GM23248 (cell line): ENCODE measurements around the gene ANKAR. TPM values are rescaled to one million over a fixed set of nuclear protein-coding genes. Genes with fewer than 3 reads are reported as not detected.
"Not testable (repeated sequence)": the region's sequence is repeated elsewhere in the genome, so short reads cannot be mapped to it uniquely, and the experiment has no call there.

ENCODE experiments used
- DNase-seq: peaks from one replicate; pipeline ENCODE4 v3.0.0-alpha.2; 2015
- H2AFZ ChIP-seq: fragments of 200-600 bp; sonication (generic); 2 replicates; pipeline ENCODE4 v1.6.1; 2016; ENCODE audit warnings: antibody characterized with exemption
- H3F3A ChIP-seq: fragments of 200-600 bp; sonication (generic); 2 replicates; pipeline ENCODE4 v1.6.1; 2016; ENCODE audit warnings: mild to moderate bottlenecking, antibody characterized with exemption, mixed run types; ENCODE audit not compliant: insufficient read depth
- H3K27ac ChIP-seq: fragments of 200-600 bp; sonication (generic); 2 replicates; pipeline ENCODE4 v1.5.1; 2016; ENCODE audit warnings: mild to moderate bottlenecking
- H3K27me3 ChIP-seq: fragments of 200-600 bp; sonication (generic); replicated peaks from 2 replicates; pipeline ENCODE4 v1.6.1; 2016; ENCODE audit warnings: mild to moderate bottlenecking; ENCODE audit not compliant: insufficient read depth
- H3K36me3 ChIP-seq: fragments of 200-600 bp; sonication (generic); 2 replicates; pipeline ENCODE4 v1.6.1; 2016; ENCODE audit warnings: low read depth, mild to moderate bottlenecking
- H3K4me1 ChIP-seq: fragments of 200-600 bp; sonication (generic); 2 replicates; pipeline ENCODE4 v1.6.1; 2016; ENCODE audit warnings: mild to moderate bottlenecking; ENCODE audit not compliant: insufficient read depth
- H3K4me2 ChIP-seq: fragments of 200-600 bp; sonication (generic); one replicate; pipeline ENCODE4 v1.6.1; 2016; ENCODE audit warnings: mild to moderate bottlenecking; ENCODE audit not compliant: unreplicated experiment
- H3K4me3 ChIP-seq: fragments of 200-600 bp; sonication (generic); 2 replicates; pipeline ENCODE4 v1.5.1; 2016; ENCODE audit warnings: mild to moderate bottlenecking
- H3K79me2 ChIP-seq: fragments of 200-600 bp; sonication (generic); 2 replicates; pipeline ENCODE4 v1.6.1; 2016; ENCODE audit warnings: mild to moderate bottlenecking; ENCODE audit not compliant: insufficient read depth
- H3K9ac ChIP-seq: fragments of 200-600 bp; sonication (generic); 2 replicates; pipeline ENCODE4 v1.6.1; 2016; ENCODE audit warnings: mild to moderate bottlenecking
- H3K9me2 ChIP-seq: fragments of 200-600 bp; sonication (generic); 2 replicates; pipeline ENCODE4 v1.6.1; 2016; ENCODE audit warnings: mixed run types, mild to moderate bottlenecking, moderate library complexity; ENCODE audit not compliant: insufficient read depth
- H3K9me3 ChIP-seq: fragments of 200-600 bp; sonication (generic); one replicate; pipeline ENCODE4 v1.6.1; 2017; ENCODE audit warnings: low read depth
- H4K20me1 ChIP-seq: fragments of 200-600 bp; sonication (generic); 2 replicates; pipeline ENCODE4 v1.6.0; 2016; ENCODE audit not compliant: insufficient read depth
- EZH2 ChIP-seq: fragments of 200-600 bp; sonication (generic); IDR thresholded peaks from 2 replicates; pipeline ENCODE4 v1.6.1; 2018; ENCODE audit warnings: antibody characterized with exemption, mild to moderate bottlenecking; ENCODE audit not compliant: insufficient read depth, poor library complexity, severe bottlenecking
- EZH2phosphoT487 ChIP-seq: fragments of 200-600 bp; sonication (generic); IDR thresholded peaks from 2 replicates; pipeline ENCODE4 v1.6.1; 2018; ENCODE audit warnings: antibody characterized with exemption, moderate library complexity, mild to moderate bottlenecking, low read depth; ENCODE audit not compliant: insufficient read depth
- WGBS, 2 experiments: methylation state at CpG; one replicate each; pipeline ENCODE4 v1.1.6; 2015 to 2017; ENCODE audit warnings: low lambda C conversion rate in 2 of 2, low coverage in 1 of 2; ENCODE audit errors: missing lambda C conversion rate in 2 of 2; 5-methylcytosine and 5-hydroxymethylcytosine counted together
- in situ Hi-C: fragments of 300-500 bp; cut with MboI; formaldehyde crosslinking; loops from 2 replicates; pipeline ENCODE4 v1.15.0; 2020
- polyA plus RNA-seq: library from polyadenylated mRNA; unstranded; fragments of >200 nt; fragmentation: Nextera tagmentation; extraction: Ambion mirVana; gene quantifications from 2 replicates; pipeline ENCODE4 v1.2.1, GENCODE V29; 2016
- total RNA-seq: library from RNA; depleted of rRNA; stranded (reverse); fragments of >200 nt; shearing (Covaris generic); gene quantifications from 2 replicates; pipeline ENCODE4 v1.2.3, GENCODE V29; 2014

Gene ANKAR
- total and polyA plus RNA-seq, 2 experiments from 2014 or later: 3.1 to 3.4 TPM

GRCh38 chr2:189685540-189686229 lies 11.2 kb downstream of the ANKAR start:
- no peaks in the 10 kb centered on the region for H3K9me2 ChIP-seq
- no peak overlapping the region for H3K4me2 ChIP-seq

GRCh38 chr2:189687796-189688195 lies 13.3 kb downstream of the ANKAR start:
- in situ Hi-C loops, H3K9me2 ChIP-seq, H3K36me3 ChIP-seq, H3K9ac ChIP-seq, H3K4me2 ChIP-seq, H3K4me1 ChIP-seq, H3K27me3 ChIP-seq, H3K9me3 ChIP-seq, H2AFZ ChIP-seq, H3K27ac ChIP-seq, DNase-seq, H3K4me3 ChIP-seq, H4K20me1 ChIP-seq, H3F3A ChIP-seq: not testable (repeated sequence)
- H3K79me2 ChIP-seq: peaks cover 22% of the 10 kb centered on the region
- 55 to 60% methylated on average over 1 of the region's 1 CpG for WGBS, 2 experiments

More at GRCh38 chr2:189685540-189686229, 11.2 kb downstream of the ANKAR start:
- H2AFZ ChIP-seq: no peak overlapping the region
- in situ Hi-C loops: no loop called here
- H3K27me3 ChIP-seq: no peaks in the 10 kb centered on the region
- no peak overlapping the region for H3K4me3 ChIP-seq
- TF ChIP-seq EZH2phosphoT487: no peak
- no peak for TF ChIP-seq EZH2
- 0 out of 2 replicates have a peak, but pooled peaks cover 3% of the 10 kb centered on the region for H3F3A ChIP-seq
- no peaks in the 10 kb centered on the region for H3K36me3 ChIP-seq
- no peaks in the 10 kb centered on the region for H3K9me3 ChIP-seq
- WGBS, 2 experiments: 63 to 64% methylated on average over 2 of the region's 2 CpGs
- no peak overlapping the region for H3K27ac ChIP-seq
- H3K79me2 ChIP-seq: peaks cover 41% of the 10 kb centered on the region
- no peaks in the 10 kb centered on the region for H4K20me1 ChIP-seq
- H3K4me1 ChIP-seq: peaks cover 9% of the 10 kb centered on the region
- peak; percentile 53 for DNase-seq
- H3K9ac ChIP-seq: no peak overlapping the region

GRCh38 chr2:189696223-189696622 lies 21.8 kb downstream of the ANKAR start:
- Histone ChIP-seq H3K27me3 (no peaks in the 10 kb centered on the region), H3K9ac (no peak overlapping the region), H3K9me3 (no peaks in the 10 kb centered on the region), H3K4me1 (0 out of 2 replicates have a peak, but pooled peaks cover 4% of the 10 kb centered on the region), H3F3A (0 out of 2 replicates have a peak, but pooled peaks cover 11% of the 10 kb centered on the region), H3K79me2 (no peaks in the 10 kb centered on the region), H3K36me3 (no peaks in the 10 kb centered on the region; the same call in 1 of the 2 replicates), H2AFZ (no peak overlapping the region), H3K4me3 (no peak overlapping the region), H3K27ac (no peak overlapping the region), H3K9me2 (no peaks in the 10 kb centered on the region), H4K20me1 (no peaks in the 10 kb centered on the region), H3K4me2 (no peak overlapping the region)
- DNase-seq: no peak
- 95 to 99% methylated on average over 3 of the region's 3 CpGs for WGBS, 2 experiments
- TF ChIP-seq EZH2 (no peak), EZH2phosphoT487 (no peak)
- in situ Hi-C loops: no loop called here

- in situ Hi-C loops: no loop called here
- Histone ChIP-seq H3K36me3 (no peaks in the 10 kb centered on the region), H3F3A (0 out of 2 replicates have a peak, but pooled peaks cover 11% of the 10 kb centered on the region), H3K27ac (no peak overlapping the region), H3K9me2 (no peaks in the 10 kb centered on the region), H2AFZ (peak overlapping the region; percentile 51), H4K20me1 (no peaks in the 10 kb centered on the region), H3K9me3 (no peaks in the 10 kb centered on the region), H3K4me3 (no peak overlapping the region), H3K27me3 (no peaks in the 10 kb centered on the region), H3K79me2 (no peaks in the 10 kb centered on the region), H3K9ac (0 out of 2 replicates have a peak overlapping the region, but pooled peaks have one; percentile 8), H3K4me2 (no peak overlapping the region), H3K4me1 (0 out of 2 replicates have a peak, but pooled peaks cover 4% of the 10 kb centered on the region)
- TF ChIP-seq EZH2phosphoT487: no peak
- TF ChIP-seq EZH2: no peak
- WGBS, 2 experiments: 25 to 31% methylated on average over 6 of the region's 6 CpGs
- DNase-seq: peak; percentile 77
These were observed 23.8 kb downstream of the ANKAR start for GRCh38 chr2:189698020-189698887.
